Measurements from ENCODE around the gene PAX4.

PAX4 gene

DNA sequence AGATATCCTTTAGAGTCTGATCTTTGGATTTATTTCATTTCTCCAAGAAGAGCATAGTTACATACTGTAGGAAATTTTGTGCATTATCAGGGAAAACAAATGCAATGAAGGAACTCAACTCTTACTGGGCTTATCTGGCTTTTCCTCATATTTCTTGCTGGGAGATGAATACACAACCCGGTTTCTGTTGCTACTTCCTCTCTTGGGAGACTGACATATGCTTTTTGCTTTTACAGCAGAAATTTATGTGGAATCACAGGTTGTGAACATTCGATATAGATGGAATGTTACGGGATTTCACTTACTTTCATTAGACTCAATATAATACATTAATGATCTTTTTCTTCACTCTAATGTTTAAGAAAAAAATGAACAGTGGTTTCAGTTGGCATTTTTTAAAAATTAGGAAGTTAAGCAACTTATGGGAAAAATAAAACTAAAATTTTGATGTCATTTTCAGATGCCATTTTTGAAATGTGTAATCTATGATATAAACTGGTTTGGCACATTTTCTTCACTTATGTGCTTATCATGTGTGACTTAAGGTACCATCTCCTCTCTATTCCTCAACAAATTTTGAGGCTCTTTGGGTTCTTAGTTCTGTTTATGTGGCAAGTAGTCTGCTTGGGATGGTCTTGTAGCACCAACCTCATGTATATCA lies 41.2 kb upstream of the PAX4 start:
- Histone ChIP-seq H2AFZ (ENCODE audit: low read depth, low read length) (no peak overlapping the region), H3K4me3 (ENCODE audit: low read length) (no peak overlapping the region), H3K4me2 (ENCODE audit: low read length) (no peak overlapping the region), H3K4me1 (ENCODE audit: low read length) (peaks cover 20% of the 10 kb centered on the region), H4K20me1 (ENCODE audit: insufficient read depth, low read length) (peaks cover 100% of the 10 kb centered on the region), H3K27ac (ENCODE audit: low read length) (no peak overlapping the region), H3K79me2 (ENCODE audit: low read length) (peaks cover 100% of the 10 kb centered on the region), H3K9me3 (ENCODE audit: insufficient read depth, low read length) (no peaks in the 10 kb centered on the region), H3K27me3 (ENCODE audit: low read depth, low read length) (no peaks in the 10 kb centered on the region), H3K9ac (ENCODE audit: low read length) (no peak overlapping the region), H3K36me3 (replicated peaks; ENCODE audit: low read depth, low read length) (peaks cover 66% of the 10 kb centered on the region)
- TF ChIP-seq EZH2phosphoT487 (IDR thresholded peaks at IDR 0.05; ENCODE audit: low read depth) (no peak), CTCF (IDR thresholded peaks at IDR 0.05; ENCODE audit: low read depth, low read length) (no peak)

- peaks cover 94% of the 10 kb centered on the region for H4K20me1 ChIP-seq (ENCODE audit: insufficient read depth, low read length)
- H3K79me2 ChIP-seq (ENCODE audit: low read length) = peaks cover 100% of the 10 kb centered on the region
- H3K36me3 ChIP-seq (replicated peaks; ENCODE audit: low read depth, low read length) = peaks cover 71% of the 10 kb centered on the region
- no peak overlapping the region for H2AFZ ChIP-seq (ENCODE audit: low read depth, low read length)
- H3K9me3 ChIP-seq (ENCODE audit: insufficient read depth, low read length) = no peaks in the 10 kb centered on the region
- H3K27ac ChIP-seq (ENCODE audit: low read length) = no peak overlapping the region
- H3K4me2 ChIP-seq (ENCODE audit: low read length) = no peak overlapping the region
- no peak overlapping the region for H3K9ac ChIP-seq (ENCODE audit: low read length)
- H3K4me3 ChIP-seq (ENCODE audit: low read length) = no peak overlapping the region
- TF ChIP-seq EZH2phosphoT487 (IDR thresholded peaks at IDR 0.05; ENCODE audit: low read depth) = no peak
- H3K27me3 ChIP-seq (ENCODE audit: low read depth, low read length) = no peaks in the 10 kb centered on the region
- peaks cover 31% of the 10 kb centered on the region for H3K4me1 ChIP-seq (ENCODE audit: low read length)
These were observed 39.6 kb upstream of the PAX4 start for GRCh38 chr7:127657500-127657899.

DNA sequence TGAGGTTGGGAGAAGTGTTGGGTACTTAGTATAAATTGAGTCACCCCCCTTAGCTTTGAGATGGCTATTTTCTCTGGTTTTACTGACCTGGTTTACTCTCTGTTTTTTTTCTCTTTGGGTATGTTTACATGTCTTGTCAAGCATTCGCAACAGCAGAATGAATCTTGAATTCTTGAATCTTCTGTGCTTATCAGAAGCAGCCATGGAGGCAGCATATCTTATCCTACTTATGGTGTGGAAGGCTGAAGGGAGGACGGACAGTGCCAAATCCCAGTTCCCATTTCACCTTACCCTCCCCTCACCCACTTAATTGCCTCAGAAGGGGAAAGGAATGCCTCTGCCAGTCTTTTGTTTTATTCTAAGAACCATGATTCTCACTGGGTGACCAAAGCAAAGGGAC lies 37.8 kb upstream of the PAX4 start:
- no peak for TF ChIP-seq CTCF (IDR thresholded peaks at IDR 0.05; ENCODE audit: low read depth, low read length)
- H3K4me1 ChIP-seq (ENCODE audit: low read length) = peaks cover 33% of the 10 kb centered on the region
- H4K20me1 ChIP-seq (ENCODE audit: insufficient read depth, low read length) = peaks cover 76% of the 10 kb centered on the region
- 0 out of 2 replicates have a peak overlapping the region, but pooled peaks have one; percentile 94 for H3K4me2 ChIP-seq (ENCODE audit: low read length)
- H3K9me3 ChIP-seq (ENCODE audit: insufficient read depth, low read length) = no peaks in the 10 kb centered on the region
- no peak overlapping the region for H3K27ac ChIP-seq (ENCODE audit: low read length)
- H3K79me2 ChIP-seq (ENCODE audit: low read length) = peaks cover 93% of the 10 kb centered on the region
- H3K36me3 ChIP-seq (replicated peaks; ENCODE audit: low read depth, low read length) = peaks cover 57% of the 10 kb centered on the region
- H3K9ac ChIP-seq (ENCODE audit: low read length) = no peak overlapping the region
- H3K27me3 ChIP-seq (ENCODE audit: low read depth, low read length) = no peaks in the 10 kb centered on the region
- no peak overlapping the region for H2AFZ ChIP-seq (ENCODE audit: low read depth, low read length)
- no peak overlapping the region for H3K4me3 ChIP-seq (ENCODE audit: low read length)

DNA sequence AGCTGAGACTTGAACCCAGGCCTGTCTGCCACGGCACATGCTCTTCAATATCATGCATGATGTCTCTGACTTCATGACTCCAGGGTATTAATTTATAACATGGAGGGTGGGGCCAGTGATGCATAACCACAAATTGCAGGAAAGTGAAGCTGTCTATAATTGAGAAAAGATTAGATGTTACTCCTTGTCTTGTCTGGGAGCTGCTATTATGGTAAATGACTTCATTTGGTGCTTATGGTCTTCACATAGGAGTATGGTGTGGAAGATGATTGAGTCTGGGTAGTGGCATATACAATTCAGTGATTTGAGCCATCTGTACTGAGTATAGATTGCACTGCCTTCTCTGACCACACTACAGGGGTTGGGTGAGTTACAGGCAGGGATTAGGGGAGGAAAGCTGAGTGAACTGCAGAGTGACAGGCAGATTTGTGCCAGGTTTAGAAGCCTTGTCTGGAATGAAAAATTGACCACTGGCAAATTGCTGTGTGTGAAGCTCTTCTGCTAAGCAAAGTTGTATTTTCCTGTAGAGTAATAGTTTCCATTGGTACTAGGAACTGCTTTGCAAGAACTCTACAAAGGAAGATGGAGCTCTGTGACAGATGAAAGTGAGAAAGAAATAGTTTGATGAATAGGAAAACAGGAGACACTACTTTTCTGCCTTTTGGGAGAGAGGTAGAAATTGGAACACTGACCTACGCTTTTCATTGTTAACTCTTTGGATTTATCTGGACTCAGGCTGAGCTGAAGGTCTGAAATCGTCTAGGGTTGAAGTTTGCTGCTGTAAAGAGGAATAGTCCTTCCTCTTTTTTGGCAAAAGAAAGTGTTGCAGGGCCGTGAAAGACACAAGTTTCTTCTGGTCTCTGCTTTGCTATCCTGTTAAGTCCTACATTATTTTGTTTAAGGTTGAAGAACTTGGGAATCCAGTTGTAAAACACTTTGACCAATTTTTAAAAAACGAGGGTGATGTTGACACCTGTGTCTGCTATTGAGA lies 36.8 kb upstream of the PAX4 start:
- Histone ChIP-seq H4K20me1 (ENCODE audit: insufficient read depth, low read length) (peaks cover 66% of the 10 kb centered on the region), H3K36me3 (replicated peaks; ENCODE audit: low read depth, low read length) (peaks cover 49% of the 10 kb centered on the region), H3K4me3 (ENCODE audit: low read length) (peak overlapping the region; percentile 96)

More for the DNA sequence above, 36.8 kb upstream of the PAX4 start:
- Histone ChIP-seq H3K4me2 (ENCODE audit: low read length) (peak overlapping the region; percentile 94), H3K27ac (ENCODE audit: low read length) (peak overlapping the region; percentile 17), H3K9me3 (ENCODE audit: insufficient read depth, low read length) (no peaks in the 10 kb centered on the region), H3K9ac (ENCODE audit: low read length) (0 out of 2 replicates have a peak overlapping the region, but pooled peaks have one; percentile 97), H3K79me2 (ENCODE audit: low read length) (peaks cover 83% of the 10 kb centered on the region), H3K27me3 (ENCODE audit: low read depth, low read length) (no peaks in the 10 kb centered on the region), H2AFZ (ENCODE audit: low read depth, low read length) (no peak overlapping the region), H3K4me1 (ENCODE audit: low read length) (peaks cover 36% of the 10 kb centered on the region)
- TF ChIP-seq CTCF (IDR thresholded peaks at IDR 0.05; ENCODE audit: low read depth, low read length) (no peak), EZH2phosphoT487 (IDR thresholded peaks at IDR 0.05; ENCODE audit: low read depth) (no peak)

All from OCI-LY3 (cell line).